ENCODE data around the gene EXOC6B. TPM values are rescaled to one million over a fixed set of nuclear protein-coding genes. Genes with fewer than 3 reads are reported as not detected.

The EXOC6B gene
- total RNA-seq, 1 experiment from 2014 or later = 40.1 TPM

GRCh38 chr2:72415781-72416475, 409.9 kb downstream of the EXOC6B start:
- no peak overlapping the region for H2BK12ac ChIP-seq (ENCODE audit: insufficient read length, low read depth, low read length)
- H3K23me2 ChIP-seq (ENCODE audit: insufficient read length, low read depth, low read length, poor library complexity, severe bottlenecking) = no peaks in the 10 kb centered on the region
- H3K27me3 ChIP-seq (ENCODE audit: insufficient read depth, low read length) = no peaks in the 10 kb centered on the region
- no peak overlapping the region for H4K5ac ChIP-seq (ENCODE audit: insufficient read length, low read depth, low read length)
- peaks cover 6 to 7% of the 10 kb centered on the region in 2 experiments for H3K9me3 Mint-ChIP-seq
- no peak overlapping the region for H2AK5ac ChIP-seq (ENCODE audit: insufficient read length, low read length)
- H3K36me3 Mint-ChIP-seq (ENCODE audit: insufficient read depth in 1 of 3, low read depth in 3 of 3) = peaks cover 4 to 7% (median 6%) of the 10 kb centered on the region in 3 experiments; a peak in 5 of 7 replicates
- no peaks in the 10 kb centered on the region for H3K4me1 ChIP-seq (ENCODE audit: insufficient read depth, low read length)
- H3K4ac ChIP-seq (ENCODE audit: low read depth, low read length) = no peak overlapping the region
- H3K14ac ChIP-seq (ENCODE audit: insufficient read depth, low read length) = no peak overlapping the region
- no peak for DNase-seq
- no peak overlapping the region for H3K18ac ChIP-seq (ENCODE audit: insufficient read length, low read depth, low read length)
- no peaks in the 10 kb centered on the region for H3K79me1 ChIP-seq (ENCODE audit: insufficient read depth, low read depth, low read length, poor library complexity, severe bottlenecking)
- no peaks in the 10 kb centered on the region for H3K27me3 Mint-ChIP-seq (ENCODE audit: low read depth)
- no peaks in the 10 kb centered on the region for H4K20me1 ChIP-seq (ENCODE audit: control insufficient read depth, insufficient read depth, insufficient read length)
- no peak overlapping the region for H4K91ac ChIP-seq (ENCODE audit: insufficient read length, low read depth, low read length)
- no peak overlapping the region for H3K56ac ChIP-seq (ENCODE audit: insufficient read length, low read depth, low read length)
- no peaks in the 10 kb centered on the region for H3K79me2 ChIP-seq (ENCODE audit: insufficient read depth, low read length)
- TF ChIP-seq CTCF (conservative IDR thresholded peaks at IDR 0.05) = no peak
- no peak overlapping the region for H3K4me2 ChIP-seq (ENCODE audit: insufficient read depth, insufficient read length, low read length)
- H3K4me1 Mint-ChIP-seq = peaks cover 0 to 5% of the 10 kb centered on the region in 2 experiments; a peak in 1 of 4 replicates
- no peak overlapping the region for H2AFZ ChIP-seq (ENCODE audit: low read length)
- no peak overlapping the region for H3K23ac ChIP-seq (ENCODE audit: insufficient read length, low read depth, low read length)
- H2BK5ac ChIP-seq (ENCODE audit: insufficient read length, low read length) = no peak overlapping the region
- H3K9me3 ChIP-seq (ENCODE audit: control insufficient read depth, low read depth, low read length) = no peaks in the 10 kb centered on the region
- no peak overlapping the region for H2BK20ac ChIP-seq (ENCODE audit: low read depth, low read length, poor library complexity, severe bottlenecking)
- WGBS (ENCODE audit: extremely low coverage, insufficient read length, low lambda C conversion rate) = no CpG with 5 or more reads among the region's 5 CpGs
- no peak overlapping the region; a peak in 1 of 7 replicates for H3K27ac Mint-ChIP-seq
- no peak overlapping the region for H2BK15ac ChIP-seq (ENCODE audit: low read depth, low read length)
- no peak overlapping the region for H3K27ac ChIP-seq (ENCODE audit: insufficient read length, low read depth, low read length)
- no peak overlapping the region for H4K8ac ChIP-seq (replicated peaks; ENCODE audit: insufficient read length, low read depth, low read length)
- H3K4me3 Mint-ChIP-seq = no peak overlapping the region
- no peak overlapping the region for H2BK120ac ChIP-seq (ENCODE audit: low read depth, low read length, poor library complexity, severe bottlenecking)
- H3K9ac ChIP-seq (ENCODE audit: extremely low read depth, insufficient read length, low read length) = no peak overlapping the region
- H3T11ph ChIP-seq (ENCODE audit: low read length) = no peak overlapping the region
